GM12873 (cell line): ENCODE results near the gene CYP4F8.

Experiments
- CTCF ChIP-seq: IDR thresholded peaks from 2 replicates; pipeline ENCODE4 v1.5.1; 2012; ENCODE audit warnings: low read depth, mild to moderate bottlenecking, moderate library complexity, low read length, control low read depth; ENCODE audit not compliant: insufficient read depth; ENCODE audit errors: missing control alignments

CYP4F8 gene

GRCh38 chr19:15640904-15641597 lies 26.0 kb downstream of the CYP4F8 start:
- no peak for TF ChIP-seq CTCF

GRCh38 chr19:15641901-15642491 lies 27.0 kb downstream of the CYP4F8 start:
- TF ChIP-seq CTCF = no peak

GRCh38 chr19:15642807-15643206 lies 27.8 kb downstream of the CYP4F8 start:
- no peak for TF ChIP-seq CTCF

- no peak for TF ChIP-seq CTCF
Measured at GRCh38 chr19:15643387-15643786, 28.4 kb downstream of the CYP4F8 start.

- no peak for TF ChIP-seq CTCF
Measured at GRCh38 chr19:15644066-15644741, 29.2 kb downstream of the CYP4F8 start.

- TF ChIP-seq CTCF = no peak
Measured at GRCh38 chr19:15644816-15645215, 29.8 kb downstream of the CYP4F8 start.

GRCh38 chr19:15649526-15649925 lies 34.5 kb downstream of the CYP4F8 start:
- no peak for TF ChIP-seq CTCF
